T-helper 1 cell (primary cell): ENCODE measurements around the gene ZNF254.
"Not testable (repeated sequence)": the region's sequence is repeated elsewhere in the genome, so short reads cannot be mapped to it uniquely, and the experiment has no call there.

Experiments used
- DNase-seq, 5 donors: peaks; one replicate each; pipeline ENCODE4 v3.0.0-alpha.2; 2012 to 2020

ZNF254 gene

GRCh38 chr19:24073807-24074206, 13.2 kb upstream of the ZNF254 start:
- no peak for DNase-seq

DNA sequence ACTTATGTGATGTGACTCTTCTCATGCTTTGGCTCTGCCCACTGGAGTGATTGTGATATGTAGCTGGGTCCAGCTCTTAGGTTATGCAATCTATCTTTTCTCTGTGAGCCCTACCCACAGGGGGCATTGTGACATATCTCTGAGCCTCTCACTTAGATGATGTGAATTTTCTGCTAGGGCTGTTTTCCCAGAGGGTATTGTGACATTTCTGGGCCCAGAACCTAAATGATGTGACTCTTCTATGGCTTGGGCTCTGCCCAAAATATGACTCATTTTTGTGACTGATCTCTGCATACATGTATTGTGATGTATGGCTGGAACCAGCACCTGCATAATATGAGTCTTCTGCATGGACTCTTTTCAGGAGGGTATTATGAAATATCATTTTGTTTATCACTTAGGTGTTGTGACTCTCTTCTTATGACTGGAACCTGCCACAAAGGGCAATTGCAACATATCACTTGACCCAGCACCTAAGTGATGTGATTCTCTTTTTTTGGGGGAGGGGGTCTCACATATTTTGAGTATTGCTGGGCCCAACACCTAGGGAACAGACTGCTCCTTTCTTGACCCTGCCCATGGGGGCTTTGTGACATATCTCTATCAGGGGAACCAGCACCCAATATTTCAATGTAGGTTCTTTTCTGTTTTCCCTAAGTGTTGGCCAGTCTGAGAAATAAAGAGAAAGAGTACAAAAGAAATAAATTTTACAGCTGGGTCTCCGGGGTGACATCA, 12.1 kb upstream of the ZNF254 start:
- DNase-seq, result no peak

DNA sequence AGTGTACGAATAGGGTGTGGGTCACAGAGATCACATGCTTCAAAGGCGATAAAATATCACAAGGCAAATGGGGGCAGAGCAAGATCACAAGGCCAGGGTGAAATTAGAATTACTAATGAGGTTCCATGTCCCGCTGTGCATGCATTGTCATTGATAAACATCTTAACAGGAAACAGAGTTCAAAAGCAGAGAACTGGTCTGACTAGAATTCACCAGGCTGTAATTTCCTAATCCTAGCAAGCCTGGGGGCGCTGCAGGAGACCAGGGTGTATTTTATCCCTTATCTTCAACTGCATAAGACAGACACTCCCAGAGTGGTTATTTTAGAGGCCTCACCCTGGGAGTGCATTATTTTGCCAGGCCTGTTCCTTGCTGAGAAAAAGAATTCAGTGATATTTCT, 11.5 kb upstream of the ZNF254 start:
- DNase-seq, result not testable (repeated sequence)

DNA sequence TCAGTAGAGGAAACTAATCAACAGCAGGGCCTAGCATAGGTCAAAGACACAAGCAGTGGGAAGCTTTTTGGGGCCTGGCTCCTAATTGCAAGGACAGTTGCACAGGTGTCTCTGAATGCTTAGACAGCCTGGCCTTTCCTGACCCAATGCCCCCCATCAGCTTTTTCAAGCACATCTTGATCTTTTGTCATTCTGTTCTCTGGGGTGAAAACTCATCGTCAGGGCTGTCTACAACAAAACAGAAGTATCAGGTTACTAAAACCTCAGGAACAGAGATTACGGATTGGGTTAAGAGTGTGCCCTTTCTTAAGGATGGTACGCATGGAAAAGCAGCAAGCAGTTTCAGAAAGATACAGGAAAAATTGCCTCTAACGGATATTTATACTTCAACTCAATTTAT, 8.3 kb upstream of the ZNF254 start:
- no peak for DNase-seq

- no peak for DNase-seq
Observed at GRCh38 chr19:24081056-24081455, 5.9 kb upstream of the ZNF254 start.

DNA sequence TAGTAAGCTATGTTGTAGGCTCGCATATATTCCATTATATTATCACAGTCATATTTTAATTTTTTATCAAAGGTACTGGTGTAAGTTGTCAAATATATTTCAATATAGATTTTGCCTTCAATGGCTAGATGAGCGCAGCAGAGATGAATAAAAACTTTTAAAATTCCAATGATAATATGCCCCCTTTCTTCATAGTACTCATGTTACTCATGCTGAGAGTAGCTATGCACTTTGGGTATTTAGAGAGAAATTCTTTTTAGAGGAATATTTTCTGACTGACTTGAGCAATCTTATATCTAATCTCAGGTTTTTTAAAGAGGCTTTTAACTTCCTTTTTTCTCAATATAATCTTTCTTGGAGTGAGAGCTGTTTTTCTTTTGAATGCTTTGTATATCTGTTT, 11.4 kb downstream of the ZNF254 start:
- no peak for DNase-seq

- no peak for DNase-seq
Observed at GRCh38 chr19:24099829-24100228, 12.8 kb downstream of the ZNF254 start.

- not testable (repeated sequence) for DNase-seq
Observed at GRCh38 chr19:24100597-24100996, 13.6 kb downstream of the ZNF254 start.

GRCh38 chr19:24101459-24102115, 14.6 kb downstream of the ZNF254 start:
- no peak for DNase-seq

DNA sequence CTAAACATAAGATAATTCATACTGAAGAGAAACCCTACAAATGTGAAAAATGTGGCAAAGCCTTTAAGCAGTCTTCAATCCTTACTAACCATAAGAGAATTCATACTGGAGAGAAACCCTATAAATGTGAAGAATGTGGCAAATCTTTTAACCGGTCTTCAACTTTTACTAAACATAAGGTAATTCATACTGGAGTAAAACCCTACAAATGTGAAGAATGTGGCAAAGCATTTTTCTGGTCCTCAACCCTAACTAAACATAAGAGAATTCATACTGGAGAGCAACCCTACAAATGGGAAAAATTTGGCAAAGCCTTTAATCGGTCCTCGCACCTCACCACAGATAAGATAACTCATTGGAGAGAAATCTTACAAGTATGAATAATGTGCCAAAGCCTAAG, 40.6 kb downstream of the ZNF254 start:
- DNase-seq, result no peak

DNA sequence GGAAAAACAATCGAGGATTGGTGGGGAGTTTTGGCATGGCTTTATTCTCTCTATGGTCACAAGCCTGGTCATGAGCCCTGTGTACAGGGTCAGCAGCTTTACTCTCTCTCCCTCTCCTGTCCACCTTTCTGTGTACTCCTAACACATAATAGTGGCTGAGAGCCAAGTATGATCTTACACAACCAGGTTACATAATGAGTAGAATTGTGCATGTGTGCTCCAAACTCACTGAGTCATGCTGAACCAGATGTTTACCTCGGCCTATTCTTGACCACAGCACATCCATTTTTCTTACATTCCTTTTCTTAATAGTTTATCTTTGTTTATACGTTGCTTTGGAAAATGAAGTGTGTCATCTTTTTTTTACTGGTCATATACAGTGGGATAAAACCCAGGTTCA, 53.1 kb downstream of the ZNF254 start:
- DNase-seq, result no peak

DNA sequence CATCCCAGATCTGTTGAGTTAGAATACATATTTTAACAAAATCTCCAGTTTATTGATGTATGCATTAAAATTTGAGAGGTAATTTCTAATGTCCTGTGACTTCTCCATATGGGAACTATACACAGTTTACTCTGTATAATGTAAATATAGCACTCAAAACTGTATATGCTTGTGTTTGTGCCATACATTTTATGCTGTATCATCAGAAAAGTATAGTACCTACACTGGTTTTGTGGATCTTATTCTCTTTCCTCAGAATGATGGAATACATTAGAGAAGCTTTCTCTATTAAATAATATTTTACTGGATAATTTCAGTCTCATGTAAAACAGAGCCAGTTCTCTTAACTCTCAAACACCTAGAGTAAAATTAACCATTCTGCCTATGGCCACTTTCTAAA, 53.6 kb downstream of the ZNF254 start:
- no peak for DNase-seq

DNA sequence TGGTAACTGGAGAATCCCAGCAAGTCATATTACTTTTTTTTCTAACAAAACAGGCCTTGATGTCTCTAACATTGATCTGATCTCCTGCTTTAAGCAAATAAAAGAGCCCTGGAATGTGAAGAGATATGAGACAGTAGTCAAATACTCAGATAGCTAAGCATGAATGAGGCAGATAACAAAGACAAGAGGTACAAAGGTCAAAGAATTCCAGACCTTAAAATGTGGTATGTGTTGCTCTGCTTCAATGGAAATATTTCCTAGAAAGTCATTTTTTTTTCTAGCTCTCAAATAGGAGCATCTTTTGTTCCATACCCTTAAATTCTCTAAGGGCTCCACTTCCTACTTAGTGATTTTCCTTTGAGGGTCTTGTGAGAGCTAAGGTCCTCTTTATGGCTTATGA, 54.6 kb downstream of the ZNF254 start:
- DNase-seq, result no peak

DNA sequence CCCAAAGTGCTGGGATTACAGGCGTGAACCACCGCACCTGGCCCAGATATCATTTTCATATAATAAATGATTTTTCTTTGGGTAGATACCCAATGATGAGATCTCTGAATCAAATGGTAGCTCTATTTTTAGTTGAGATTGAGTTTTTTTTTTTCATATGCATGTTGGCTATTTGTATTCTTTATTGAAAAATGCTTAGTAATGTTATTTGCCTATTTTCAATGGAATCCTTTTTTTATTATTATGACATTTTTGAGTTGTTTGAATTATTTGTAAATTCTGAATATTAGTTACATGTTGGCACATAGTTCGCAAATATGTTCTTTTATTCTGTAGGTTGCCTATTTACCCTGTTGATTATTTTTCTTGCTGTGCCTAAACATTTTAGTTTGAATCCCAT, 55.8 kb downstream of the ZNF254 start:
- DNase-seq, result no peak

DNA sequence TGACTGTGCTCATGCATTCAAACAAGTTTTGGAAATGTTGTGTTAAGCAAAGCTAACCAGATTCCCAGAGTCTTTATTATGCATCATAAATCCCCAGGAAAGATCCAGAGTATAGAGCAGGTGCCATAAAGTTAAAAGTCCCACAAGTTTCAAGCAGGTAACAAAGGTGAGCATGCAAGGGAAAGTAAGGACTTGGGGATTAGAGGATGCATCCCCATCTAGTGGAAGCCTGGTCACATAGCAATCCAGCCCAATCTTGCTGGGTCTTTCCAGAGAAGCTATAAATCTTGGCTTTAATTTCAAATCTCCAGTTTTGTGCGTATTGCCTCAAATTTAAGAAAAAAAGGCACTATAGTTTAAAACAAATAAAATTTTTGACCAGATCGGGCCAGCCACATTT, 72.7 kb downstream of the ZNF254 start:
- DNase-seq, result no peak

DNA sequence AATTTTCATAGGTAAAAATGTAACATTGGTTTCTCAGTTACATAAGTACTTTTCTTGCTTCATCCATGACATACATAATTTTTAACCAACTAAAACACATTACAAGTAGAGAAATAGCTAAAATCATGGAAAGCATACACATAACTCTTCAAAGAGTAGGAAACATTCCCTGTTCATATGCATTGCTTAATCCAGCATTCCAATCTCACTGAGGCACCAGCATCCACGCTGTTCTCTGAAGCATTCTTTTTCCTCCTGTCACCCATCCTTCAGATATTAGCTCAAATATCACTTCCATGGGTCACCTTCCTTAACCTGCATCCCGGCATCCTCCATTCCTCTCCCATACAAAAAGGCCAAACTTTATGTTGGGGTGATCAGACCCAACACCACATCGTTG, 79.1 kb downstream of the ZNF254 start:
- DNase-seq, result no peak

GRCh38 chr19:24173882-24174281, 86.9 kb downstream of the ZNF254 start:
- no peak for DNase-seq

DNA sequence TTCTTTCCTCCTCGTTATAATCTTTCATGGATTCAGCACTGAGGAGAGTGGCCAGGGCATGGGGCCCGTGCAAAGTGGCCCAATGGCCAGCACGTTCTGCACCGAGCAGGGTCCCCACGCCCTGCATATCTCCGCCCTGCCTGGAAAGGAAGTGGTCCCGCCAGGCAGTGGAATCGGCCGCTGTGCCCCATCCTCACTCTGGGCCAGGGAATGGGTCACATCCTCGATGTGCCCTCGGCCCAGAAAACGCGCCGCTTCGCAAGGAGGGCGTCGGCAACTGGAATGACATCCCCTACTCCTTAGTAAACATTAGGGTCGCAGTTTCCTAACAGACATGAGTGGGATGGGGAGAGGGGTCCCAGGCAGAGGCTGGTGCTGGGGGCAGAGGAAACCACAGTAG, 90.7 kb downstream of the ZNF254 start:
- no peak for DNase-seq

GRCh38 chr19:24178207-24178606, 91.2 kb downstream of the ZNF254 start:
- no peak for DNase-seq
